GM12891 (cell line): ENCODE data around the gene CSNK2A2.

Source experiments
- DNase-seq: peaks from one replicate; pipeline ENCODE4 v3.0.0; 2011; ENCODE audit warnings: low spot score; ENCODE audit not compliant: insufficient read length
- FAIRE-seq: peaks from 2 replicates; lab custom pipeline; 2011; peaks lifted over from hg19 to GRCh38; lab: Jason Lieb, UNC
- PAX5 ChIP-seq: IDR thresholded peaks from 2 replicates; pipeline ENCODE4 v1.6.1; 2011; ENCODE audit warnings: low read length, moderate library complexity, mild to moderate bottlenecking; ENCODE audit not compliant: insufficient read depth, severe bottlenecking
- POLR2A ChIP-seq: IDR thresholded peaks from 2 replicates; pipeline ENCODE4 v1.6.1; 2011; ENCODE audit warnings: low read depth, low read length, control low read depth
- POLR2AphosphoS5 ChIP-seq: IDR thresholded peaks from 2 replicates; pipeline ENCODE4 v1.6.1; 2011; ENCODE audit warnings: low read depth, low read length, control low read depth
- POU2F2 ChIP-seq: IDR thresholded peaks from 2 replicates; pipeline ENCODE4 v1.6.1; 2011; ENCODE audit warnings: low read depth, mild to moderate bottlenecking, control low read depth, low read length, moderate library complexity
- SPI1 ChIP-seq: IDR thresholded peaks from 2 replicates; pipeline ENCODE4 v1.6.1; 2011; ENCODE audit warnings: low read depth, low read length, control low read depth
- TAF1 ChIP-seq: IDR thresholded peaks from 2 replicates; pipeline ENCODE4 v1.6.1; 2011; ENCODE audit warnings: low read depth, low read length, control low read depth

Gene CSNK2A2

GRCh38 chr16:58116529-58116928 is 81.4 kb downstream of the CSNK2A2 start:
- no peak for DNase-seq
- no peak for FAIRE-seq
- TF ChIP-seq POU2F2 (no peak), POLR2AphosphoS5 (no peak), SPI1 (no peak)

- TF ChIP-seq POLR2A (no peak), SPI1 (no peak), PAX5 (no peak), POU2F2 (no peak), POLR2AphosphoS5 (no peak), TAF1 (no peak)
- DNase-seq (no peak), FAIRE-seq (no peak)
Measured at GRCh38 chr16:58116081-58116480, 81.8 kb downstream of the CSNK2A2 start.

- no peak for TF ChIP-seq POLR2A
- TF ChIP-seq TAF1 = no peak
- TF ChIP-seq POLR2AphosphoS5 = no peak
- TF ChIP-seq PAX5 = no peak
- TF ChIP-seq SPI1 = no peak
- no peak for TF ChIP-seq POU2F2
- DNase-seq (no peak), FAIRE-seq (no peak)
Measured at GRCh38 chr16:58114827-58115825, 82.8 kb downstream of the CSNK2A2 start.

GRCh38 chr16:58111302-58111627 is 86.6 kb downstream of the CSNK2A2 start:
- TF ChIP-seq TAF1 (no peak), POLR2A (no peak), POLR2AphosphoS5 (no peak), PAX5 (no peak), POU2F2 (no peak), SPI1 (no peak)
- no peak for DNase-seq
- FAIRE-seq = no peak

GRCh38 chr16:58110571-58111301 is 87.2 kb downstream of the CSNK2A2 start:
- TF ChIP-seq POLR2AphosphoS5 (no peak), POU2F2 (no peak), PAX5 (no peak), SPI1 (no peak), TAF1 (no peak), POLR2A (no peak)
- FAIRE-seq = no peak
- DNase-seq = no peak

- DNase-seq = no peak
- peak; percentile 41 for FAIRE-seq
- TF ChIP-seq TAF1 = no peak
- no peak for TF ChIP-seq PAX5
- TF ChIP-seq POLR2A = no peak
- TF ChIP-seq POLR2AphosphoS5 = no peak
Measured at GRCh38 chr16:58109881-58110280, 88.0 kb downstream of the CSNK2A2 start.

- TF ChIP-seq POLR2AphosphoS5 (no peak), SPI1 (peak; percentile 83)
- FAIRE-seq (no peak), DNase-seq (no peak)
Measured at GRCh38 chr16:58109330-58109729, 88.6 kb downstream of the CSNK2A2 start.
